SK-N-SH (cell line): ENCODE results near the gene CITED1. TPM values are rescaled to one million over a fixed set of nuclear protein-coding genes. Genes with fewer than 3 reads are reported as not detected.

Experiments
- CTCF ChIA-PET: fragments of 300-600, 350-600 bp; formaldehyde crosslinking; extraction: SDS; loops from one replicate; lab custom pipeline; 2021; lab: Yijun Ruan, JAX
- POLR2A ChIA-PET: fragments of 350-600 bp; sonication (Branson Sonifier 250); formaldehyde crosslinking; extraction: SDS; loops from one replicate; lab custom pipeline; 2020; ENCODE audit warnings: antibody characterized with exemption, inconsistent platforms; lab: Yijun Ruan, JAX
- DNase-seq: peaks from one replicate; pipeline ENCODE4 v3.0.0; 2012
- H2AFZ ChIP-seq: fragments of 200-600 bp; sonication (generic); 2 replicates; pipeline ENCODE4 v1.8.1; 2016; ENCODE audit warnings: antibody characterized with exemption, mild to moderate bottlenecking, low read depth
- H3F3A ChIP-seq: fragments of 200-600 bp; sonication (generic); replicated peaks from 2 replicates; pipeline ENCODE3; 2016; ENCODE audit warnings: antibody characterized with exemption, mild to moderate bottlenecking; ENCODE audit not compliant: insufficient read depth
- H3K27ac ChIP-seq, 2 experiments: fragments of 200-500 bp in 1 of 2; fragments of 200-600 bp in 1 of 2; sonication (Bioruptor generic) in 1 of 2; sonication (generic), shearing (Covaris generic) in 1 of 2; 2 replicates each; pipeline versions ENCODE4 v1.5.1 to v1.6.1; 2014 to 2016; ENCODE audit warnings: low read depth in 2 of 2, inconsistent platforms in 1 of 2, low read length in 1 of 2, mild to moderate bottlenecking in 1 of 2, mixed read lengths in 1 of 2
- H3K27me3 ChIP-seq: fragments of 200-600 bp; sonication (generic), shearing (Covaris generic); 2 replicates; pipeline ENCODE4 v1.6.1; 2016; ENCODE audit warnings: mixed run types; ENCODE audit not compliant: insufficient read depth
- H3K36me3 ChIP-seq, 2 experiments: fragments of 200-500 bp in 1 of 2; fragments of 200-600 bp in 1 of 2; sonication (Bioruptor generic) in 1 of 2; sonication (generic) in 1 of 2; replicated peaks in 1 of 2; 2 replicates each; pipeline versions ENCODE3 to v1.5.1; 2014 to 2016; ENCODE audit warnings: low read length in 1 of 2, mild to moderate bottlenecking in 1 of 2; ENCODE audit not compliant: insufficient read depth in 2 of 2, control insufficient read depth in 1 of 2
- H3K4me1 ChIP-seq, 2 experiments: fragments of 200-500 bp in 1 of 2; fragments of 200-600 bp in 1 of 2; sonication (Bioruptor generic) in 1 of 2; sonication (generic), shearing (Covaris generic) in 1 of 2; 2 replicates each; pipeline versions ENCODE4 v1.5.1 to v1.6.1; 2014 to 2016; ENCODE audit warnings: low read depth in 1 of 2, low read length in 1 of 2, mixed run types in 1 of 2; ENCODE audit not compliant: insufficient read depth in 2 of 2, control insufficient read depth in 1 of 2
- H3K4me2 ChIP-seq: fragments of 200-600 bp; sonication (generic), shearing (Covaris generic); 2 replicates; pipeline ENCODE4 v1.6.1; 2017; ENCODE audit warnings: mixed run types
- H3K4me3 ChIP-seq, 2 experiments: fragments of 200-500 bp in 1 of 2; fragments of 200-600 bp in 1 of 2; sonication (Bioruptor generic) in 1 of 2; sonication (generic), shearing (Covaris generic) in 1 of 2; 2 replicates each; pipeline versions ENCODE4 v1.5.1 to v1.8.1; 2014 to 2016; ENCODE audit warnings: low read depth in 2 of 2, inconsistent platforms in 1 of 2, low read length in 1 of 2, mild to moderate bottlenecking in 1 of 2, mixed read lengths in 1 of 2, moderate library complexity in 1 of 2
- H3K79me2 ChIP-seq: fragments of 200-600 bp; sonication (generic); 2 replicates; pipeline ENCODE4 v1.8.1; 2017; ENCODE audit warnings: mild to moderate bottlenecking; ENCODE audit not compliant: insufficient read depth
- H3K9ac ChIP-seq: fragments of 200-600 bp; sonication (generic); 2 replicates; pipeline ENCODE4 v1.6.1; 2017; ENCODE audit warnings: mixed run types
- H3K9me2 ChIP-seq: fragments of 200-600 bp; sonication (generic); 2 replicates; pipeline ENCODE4 v1.6.1; 2017; ENCODE audit warnings: mixed run types
- H3K9me3 ChIP-seq: fragments of 200-600 bp; sonication (generic); 2 replicates; pipeline ENCODE4 v1.6.1; 2017; ENCODE audit warnings: mixed run types, mild to moderate bottlenecking, moderate library complexity
- H4K20me1 ChIP-seq: fragments of 200-600 bp; sonication (generic); 2 replicates; pipeline ENCODE4 v1.6.1; 2017; ENCODE audit warnings: mild to moderate bottlenecking, mixed run types; ENCODE audit not compliant: insufficient read depth
- EP300 ChIP-seq, 2 experiments: IDR thresholded peaks; 2 replicates each; pipeline versions ENCODE4 v1.4.0 to v1.6.1; 2012; ENCODE audit warnings: borderline replicate concordance in 1 of 2, low read depth in 1 of 2, low read length in 1 of 2
- EZH2phosphoT487 ChIP-seq: fragments of 200-600 bp; sonication (generic); IDR thresholded peaks from 2 replicates; pipeline ENCODE4 v1.6.1; 2017; ENCODE audit warnings: low read depth, mixed run types, mild to moderate bottlenecking, antibody characterized with exemption, moderate library complexity, borderline replicate concordance
- FOXJ3 ChIP-seq: sonication (generic); formaldehyde crosslinking; IDR thresholded peaks from 2 replicates; pipeline ENCODE4 v1.5.1; 2020; ENCODE audit warnings: mild to moderate bottlenecking, missing genetic modification reagents
- FOXM1 ChIP-seq: IDR thresholded peaks from 2 replicates; pipeline ENCODE4 v1.4.0; 2012; ENCODE audit warnings: low read depth, mild to moderate bottlenecking
- JUND ChIP-seq: IDR thresholded peaks from 2 replicates; pipeline ENCODE4 v1.4.0; 2012
- MAX ChIP-seq: IDR thresholded peaks from 2 replicates; pipeline ENCODE4 v1.4.0; 2012; ENCODE audit warnings: low read depth
- MEF2A ChIP-seq: IDR thresholded peaks from 2 replicates; pipeline ENCODE4 v1.4.0; 2012; ENCODE audit warnings: low read depth, borderline replicate concordance
- MXI1 ChIP-seq: IDR thresholded peaks from 2 replicates; pipeline ENCODE4 v1.6.1; 2012; ENCODE audit warnings: mild to moderate bottlenecking, low read depth, low read length, improper control_type of control experiment
- NFIC ChIP-seq: IDR thresholded peaks from 2 replicates; pipeline ENCODE4 v1.4.0; 2012; ENCODE audit warnings: borderline replicate concordance
- PBX3 ChIP-seq: IDR thresholded peaks from 2 replicates; pipeline ENCODE4; 2012
- RAD21 ChIP-seq: IDR thresholded peaks from 2 replicates; pipeline ENCODE4 v1.6.1; 2012; ENCODE audit warnings: mild to moderate bottlenecking, low read length
- RCOR1 ChIP-seq: fragments of 150-350 bp; IDR thresholded peaks from 2 replicates; pipeline ENCODE4 v1.6.1; 2017; ENCODE audit warnings: antibody characterized with exemption, low read length
- REST ChIP-seq: IDR thresholded peaks from 2 replicates; pipeline ENCODE4 v1.6.1; 2012; ENCODE audit warnings: mild to moderate bottlenecking, low read depth, low read length, moderate library complexity
- RFX5 ChIP-seq: IDR thresholded peaks from 2 replicates; pipeline ENCODE4 v1.6.1; 2012; ENCODE audit warnings: mild to moderate bottlenecking, improper control_type of control experiment, low read length
- SIN3A ChIP-seq: IDR thresholded peaks from 2 replicates; pipeline ENCODE4 v1.6.1; 2012; ENCODE audit warnings: low read depth, mild to moderate bottlenecking, low read length, moderate library complexity, borderline replicate concordance
- SMC3 ChIP-seq: IDR thresholded peaks from 2 replicates; pipeline ENCODE4 v1.6.1; 2012; ENCODE audit warnings: low read depth, low read length, improper control_type of control experiment
- TAF1 ChIP-seq: IDR thresholded peaks from 2 replicates; pipeline ENCODE4 v1.6.1; 2012; ENCODE audit warnings: low read depth, mild to moderate bottlenecking, low read length, moderate library complexity, borderline replicate concordance
- TEAD4 ChIP-seq: IDR thresholded peaks from 2 replicates; pipeline ENCODE4 v1.4.0; 2012; ENCODE audit warnings: mild to moderate bottlenecking, borderline replicate concordance; ENCODE audit not compliant: insufficient read depth
- USF2 ChIP-seq: fragments of 150-350 bp; IDR thresholded peaks from 2 replicates; pipeline ENCODE4 v1.6.1; 2017; ENCODE audit warnings: antibody characterized with exemption, low read length, low read depth, borderline replicate concordance
- ZBTB33 ChIP-seq: IDR thresholded peaks from 2 replicates; pipeline ENCODE4 v1.4.0; 2012; ENCODE audit warnings: low read depth, borderline replicate concordance
- WGBS: methylation state at CpG from one replicate; pipeline ENCODE4 v1.1.6; 2017; ENCODE audit warnings: low lambda C conversion rate; 5-methylcytosine and 5-hydroxymethylcytosine counted together
- polyA plus RNA-seq, 3 experiments: library from polyadenylated mRNA; depleted of rRNA; stranded (reverse); fragments of >200 nt; gene quantifications; 2 replicates each; pipeline ENCODE4 v1.2.3, GENCODE V29; 2012

CITED1 gene
- polyA plus RNA-seq, 1 of the 3 experiments (the other 2 are of a cell fraction): 0.44 TPM

- WGBS: 100% methylated on average over 2 of the region's 2 CpGs
- Histone ChIP-seq H3K27ac (no peak overlapping the region), H3K4me2 (no peak overlapping the region), H3K79me2 (no peaks in the 10 kb centered on the region), H3K9me2 (no peaks in the 10 kb centered on the region), H3K9ac (no peak overlapping the region), H3K27me3 (no peaks in the 10 kb centered on the region), H3F3A (no peaks in the 10 kb centered on the region), H3K9me3 (no peaks in the 10 kb centered on the region), H2AFZ (no peak overlapping the region), H3K36me3 (peaks cover 5 to 11% of the 10 kb centered on the region in 2 experiments), H3K4me1 (no peaks in the 10 kb centered on the region), H3K4me3 (no peak overlapping the region), H4K20me1 (no peaks in the 10 kb centered on the region)
- DNase-seq: no peak
- TF ChIP-seq ZBTB33 (no peak), JUND (no peak), RCOR1 (no peak), EP300 (IDR thresholded peaks at IDR 0.05; ENCODE audit: borderline replicate concordance in 1 of 2, low read depth in 1 of 2, low read length in 1 of 2) (no peak), FOXJ3 (no peak), PBX3 (no peak), RAD21 (no peak), REST (no peak), RFX5 (no peak), SMC3 (no peak), MAX (no peak), NFIC (no peak), USF2 (no peak), FOXM1 (no peak), EZH2phosphoT487 (no peak), TAF1 (no peak), MXI1 (no peak), MEF2A (no peak), TEAD4 (no peak), SIN3A (no peak)
- CTCF ChIA-PET: interaction anchor here (1.3 kb wide), 1 partner anchor 25 kb away, joined by 4 read pairs; no protein-coding TSS in a partner anchor
- POLR2A ChIA-PET: no interaction called here
Measured at GRCh38 chrX:72340626-72341025, 34.9 kb upstream of the CITED1 start.
